ENCODE results near the gene BCL2L14. TPM values are rescaled to one million over a fixed set of nuclear protein-coding genes. Genes with fewer than 3 reads are reported as not detected.
A peak's percentile ranks its signal among the peaks of the same experiment; 100 is the strongest.

BCL2L14 gene
- total and polyA plus RNA-seq, 2 of the 13 experiments (the other 11 are each of a cell fraction or from before 2014, with no cell fraction given), result 0.11 TPM; not detected in 1

GRCh38 chr12:12032851-12033797, 37.6 kb upstream of the BCL2L14 start (continued):
- no peak for TF ChIP-seq LRRFIP1 (CRISPR knock-in tag; conservative IDR thresholded peaks at IDR 0.05)
- TF ChIP-seq GMEB1 (CRISPR knock-in tag; IDR thresholded peaks at IDR 0.05; ENCODE audit: borderline replicate concordance), result no peak
- TF ChIP-seq MAX (IDR thresholded peaks at IDR 0.05), result no peak
- no peak for TF ChIP-seq REPIN1 (CRISPR knock-in tag; IDR thresholded peaks at IDR 0.05; ENCODE audit: borderline replicate concordance, low read depth)
- peak; percentile 63; the same call in 1 of the 2 replicates for TF ChIP-seq ELF3 (CRISPR knock-in tag; IDR thresholded peaks at IDR 0.05)
- no peak for TF ChIP-seq ZNF318 (CRISPR knock-in tag; IDR thresholded peaks at IDR 0.05)
- TF ChIP-seq MIXL1 (CRISPR knock-in tag; IDR thresholded peaks at IDR 0.05), result no peak
- TF ChIP-seq ZNF841 (CRISPR knock-in tag; IDR thresholded peaks at IDR 0.05; ENCODE audit: borderline replicate concordance), result no peak
- no peak for TF ChIP-seq ZNF282 (IDR thresholded peaks at IDR 0.05; ENCODE audit: partially characterized antibody)
- TF ChIP-seq SRF (IDR thresholded peaks at IDR 0.05; ENCODE audit: low read depth, low read length), result no peak
- no peak for TF ChIP-seq ZSCAN29 (CRISPR knock-in tag; conservative IDR thresholded peaks at IDR 0.05)
- peak; percentile 59 for TF ChIP-seq TCF7 (IDR thresholded peaks at IDR 0.05; ENCODE audit: low read depth)
- TF ChIP-seq STAG1 (CRISPR knock-in tag; IDR thresholded peaks at IDR 0.05), result peak; percentile 98
- no peak for TF ChIP-seq PITX1 (CRISPR knock-in tag; IDR thresholded peaks at IDR 0.05)
- no peak for TF ChIP-seq ZNF562 (CRISPR knock-in tag; IDR thresholded peaks at IDR 0.05; ENCODE audit: borderline replicate concordance)
- TF ChIP-seq ATAD3A (CRISPR knock-in tag; IDR thresholded peaks at IDR 0.05), result no peak
- TF ChIP-seq ZNF547 (CRISPR knock-in tag; IDR thresholded peaks at IDR 0.05), result no peak
